ENCODE data around the gene RNF223. TPM values are rescaled to one million over a fixed set of nuclear protein-coding genes. Genes with fewer than 3 reads are reported as not detected.
A peak's percentile ranks its signal among the peaks of the same experiment; 100 is the strongest.
"Not testable (repeated sequence)": the region's sequence is repeated elsewhere in the genome, so short reads cannot be mapped to it uniquely, and the experiment has no call there.

Gene RNF223
- total and polyA plus RNA-seq, 2 donors, result 0.05 to 0.37 TPM

- H3K27ac ChIP-seq (ENCODE audit: low read depth in 1 of 2, low read length in 1 of 2), result peak overlapping the region in 1 of 2 donors; percentile 8
- H3K27me3 ChIP-seq (ENCODE audit: control insufficient read depth in 2 of 2, insufficient read depth in 1 of 2, low read length in 1 of 2), result peaks cover 52 to 71% of the 10 kb centered on the region in 2 donors
- peak overlapping the region; percentile 14 to 67 for H3K4me3 ChIP-seq (ENCODE audit: low read length in 2 of 2)
- H3K36me3 ChIP-seq (ENCODE audit: control insufficient read depth in 2 of 2, insufficient read depth in 2 of 2, low read length in 1 of 2), result no peaks in the 10 kb centered on the region
- WGBS, result 2% methylated on average over 48 of the region's 48 CpGs
- DNase-seq (ENCODE audit: low read depth in 6 of 9, low spot score in 9 of 9), result peak in 1 of 9 donors; percentile 25
- H3K9me3 ChIP-seq (ENCODE audit: control insufficient read depth in 2 of 2, insufficient read depth in 1 of 2, low read length in 1 of 2), result peaks cover 0 to 2% of the 10 kb centered on the region in 2 donors
- H3K4me1 ChIP-seq (ENCODE audit: control insufficient read depth in 2 of 2, insufficient read depth in 2 of 2, low read length in 2 of 2), result peaks cover 0 to 17% of the 10 kb centered on the region in 2 donors
Measured at GRCh38 chr1:1058921-1059493, 15.1 kb downstream of the RNF223 start.

DNA sequence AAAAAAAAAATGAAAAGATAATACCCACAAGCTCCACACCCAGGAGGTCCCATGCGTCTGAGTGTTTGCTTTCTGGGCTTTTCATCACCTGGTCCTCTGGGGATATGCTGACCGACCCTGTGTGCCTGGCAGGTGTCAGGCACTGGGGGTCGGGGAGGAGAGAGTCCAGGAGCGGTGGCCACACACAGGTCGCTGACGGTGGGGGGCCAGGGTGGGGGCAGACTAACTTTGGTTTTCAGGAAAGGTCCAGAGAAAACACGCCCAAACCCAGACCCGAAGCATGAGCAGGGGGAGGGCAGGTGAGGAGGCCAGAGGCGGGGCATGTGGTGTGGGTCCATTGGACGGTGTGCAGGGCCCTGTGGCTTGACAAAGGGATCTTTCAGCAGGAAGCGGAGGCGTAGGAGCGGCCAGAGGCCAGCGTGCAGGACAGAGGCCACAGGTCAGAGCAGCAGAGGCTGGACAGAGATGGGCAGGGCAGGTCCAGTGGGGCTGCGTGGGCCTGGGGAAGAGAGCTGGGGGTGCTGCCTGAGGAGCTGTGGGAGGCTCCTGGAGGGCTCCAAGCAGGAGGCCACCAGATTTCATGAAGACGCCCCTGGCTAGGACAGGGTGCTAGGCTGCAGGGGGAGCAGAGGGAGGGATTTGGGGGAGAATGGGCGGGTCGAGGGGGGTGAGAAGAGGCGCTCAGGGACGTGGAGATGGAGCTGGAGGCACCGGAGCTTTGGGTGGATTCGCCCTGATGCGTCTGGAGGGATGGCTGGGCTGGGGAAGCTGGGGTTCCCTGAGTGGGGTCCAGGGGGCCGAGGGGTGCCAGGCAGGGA is 15.8 kb downstream of the RNF223 start:
- DNase-seq (ENCODE audit: low read depth in 6 of 9, low spot score in 9 of 9), result no peak
- peaks cover 50 to 64% of the 10 kb centered on the region in 2 donors for H3K27me3 ChIP-seq (ENCODE audit: control insufficient read depth in 2 of 2, insufficient read depth in 1 of 2, low read length in 1 of 2)

GRCh38 chr1:1057769-1058087 is 16.4 kb downstream of the RNF223 start:
- not testable (repeated sequence) for H3K36me3 ChIP-seq (ENCODE audit: control insufficient read depth in 2 of 2, insufficient read depth in 2 of 2, low read length in 1 of 2); DNase-seq (ENCODE audit: low read depth in 6 of 9, low spot score in 9 of 9); H3K27ac ChIP-seq (ENCODE audit: low read depth in 1 of 2, low read length in 1 of 2); H3K4me3 ChIP-seq (ENCODE audit: low read length in 2 of 2); H3K9me3 ChIP-seq (ENCODE audit: control insufficient read depth in 2 of 2, insufficient read depth in 1 of 2, low read length in 1 of 2)
- WGBS, result 84% methylated on average over 15 of the region's 15 CpGs
- peaks cover 0 to 13% of the 10 kb centered on the region in 2 donors for H3K4me1 ChIP-seq (ENCODE audit: control insufficient read depth in 2 of 2, insufficient read depth in 2 of 2, low read length in 2 of 2)
- H3K27me3 ChIP-seq (ENCODE audit: control insufficient read depth in 2 of 2, insufficient read depth in 1 of 2, low read length in 1 of 2), result peaks cover 44 to 59% of the 10 kb centered on the region in 2 donors

More for the DNA sequence above, 15.8 kb downstream of the RNF223 start:
- H3K4me3 ChIP-seq (ENCODE audit: low read length in 2 of 2), result no peak overlapping the region
- WGBS, result 40% methylated on average over 24 of the region's 24 CpGs
- no peak overlapping the region for H3K27ac ChIP-seq (ENCODE audit: low read depth in 1 of 2, low read length in 1 of 2)
- peaks cover 0 to 14% of the 10 kb centered on the region in 2 donors for H3K4me1 ChIP-seq (ENCODE audit: control insufficient read depth in 2 of 2, insufficient read depth in 2 of 2, low read length in 2 of 2)
- H3K9me3 ChIP-seq (ENCODE audit: control insufficient read depth in 2 of 2, insufficient read depth in 1 of 2, low read length in 1 of 2), result peaks cover 0 to 2% of the 10 kb centered on the region in 2 donors
- no peaks in the 10 kb centered on the region for H3K36me3 ChIP-seq (ENCODE audit: control insufficient read depth in 2 of 2, insufficient read depth in 2 of 2, low read length in 1 of 2)

DNA sequence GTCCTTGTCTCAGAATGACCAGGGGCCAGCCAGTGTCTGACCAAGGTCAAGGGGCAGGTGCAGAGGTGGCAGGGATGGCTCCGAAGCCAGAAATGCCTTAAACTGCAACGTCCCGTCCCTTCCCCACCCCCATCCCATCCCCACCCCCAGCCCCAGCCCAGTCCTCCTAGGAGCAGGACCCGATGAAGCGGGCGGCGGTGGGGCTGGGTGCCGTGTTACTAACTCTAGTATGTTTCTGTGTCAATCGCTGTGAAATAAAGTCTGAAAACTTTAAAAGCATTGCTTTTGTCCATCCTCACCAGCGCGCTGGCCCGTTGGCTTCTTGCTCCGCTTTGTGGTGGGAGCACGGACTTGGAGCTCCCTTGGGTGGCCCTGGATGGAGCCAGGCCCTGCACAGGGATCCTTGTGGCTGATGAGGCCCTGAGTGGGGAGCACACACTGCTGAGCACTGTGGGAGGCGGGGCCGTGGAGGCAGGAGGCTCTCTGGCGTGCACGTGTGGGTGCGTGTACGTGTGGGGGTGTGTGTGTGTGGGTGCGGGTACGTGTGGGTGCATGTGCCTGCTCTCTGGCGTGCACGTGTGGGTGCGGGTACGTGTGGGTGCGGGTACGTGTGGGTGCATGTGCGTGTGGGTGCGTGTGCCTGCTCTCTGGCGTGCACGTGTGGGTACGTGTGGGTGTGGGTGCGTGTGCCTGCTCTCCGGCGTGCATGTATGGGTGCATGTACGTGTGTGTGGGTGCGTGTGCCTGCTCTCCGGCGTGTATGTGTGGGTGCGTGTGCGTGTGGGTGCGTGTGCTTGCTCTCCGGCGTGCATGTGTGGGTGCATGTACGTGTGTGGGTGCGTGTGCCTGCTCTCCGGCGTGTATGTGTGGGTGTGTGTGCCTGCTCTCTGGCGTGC is 18.0 kb downstream of the RNF223 start:
- Histone ChIP-seq H3K27ac (ENCODE audit: low read depth in 1 of 2, low read length in 1 of 2) (no peak overlapping the region), H3K4me3 (ENCODE audit: low read length in 2 of 2) (no peak overlapping the region), H3K27me3 (ENCODE audit: control insufficient read depth in 2 of 2, insufficient read depth in 1 of 2, low read length in 1 of 2) (peaks cover 29 to 43% of the 10 kb centered on the region in 2 donors), H3K36me3 (ENCODE audit: control insufficient read depth in 2 of 2, insufficient read depth in 2 of 2, low read length in 1 of 2) (no peaks in the 10 kb centered on the region), H3K9me3 (ENCODE audit: control insufficient read depth in 2 of 2, insufficient read depth in 1 of 2, low read length in 1 of 2) (peaks cover 0 to 2% of the 10 kb centered on the region in 2 donors), H3K4me1 (ENCODE audit: control insufficient read depth in 2 of 2, insufficient read depth in 2 of 2, low read length in 2 of 2) (peaks cover 0 to 13% of the 10 kb centered on the region in 2 donors)
- DNase-seq (ENCODE audit: low read depth in 6 of 9, low spot score in 9 of 9), result no peak
- 91% methylated on average over 50 of the region's 50 CpGs for WGBS

GRCh38 chr1:1054971-1055370 is 19.1 kb downstream of the RNF223 start:
- DNase-seq (ENCODE audit: low read depth in 6 of 9, low spot score in 9 of 9), result no peak
- Histone ChIP-seq H3K4me3 (ENCODE audit: low read length in 2 of 2) (no peak overlapping the region), H3K27me3 (ENCODE audit: control insufficient read depth in 2 of 2, insufficient read depth in 1 of 2, low read length in 1 of 2) (peaks cover 20 to 32% of the 10 kb centered on the region in 2 donors), H3K27ac (ENCODE audit: low read depth in 1 of 2, low read length in 1 of 2) (no peak overlapping the region), H3K36me3 (ENCODE audit: control insufficient read depth in 2 of 2, insufficient read depth in 2 of 2, low read length in 1 of 2) (no peaks in the 10 kb centered on the region), H3K9me3 (ENCODE audit: control insufficient read depth in 2 of 2, insufficient read depth in 1 of 2, low read length in 1 of 2) (peaks cover 0 to 2% of the 10 kb centered on the region in 2 donors), H3K4me1 (ENCODE audit: control insufficient read depth in 2 of 2, insufficient read depth in 2 of 2, low read length in 2 of 2) (peaks cover 0 to 13% of the 10 kb centered on the region in 2 donors)
- WGBS, result 94% methylated on average over 23 of the region's 23 CpGs

DNA sequence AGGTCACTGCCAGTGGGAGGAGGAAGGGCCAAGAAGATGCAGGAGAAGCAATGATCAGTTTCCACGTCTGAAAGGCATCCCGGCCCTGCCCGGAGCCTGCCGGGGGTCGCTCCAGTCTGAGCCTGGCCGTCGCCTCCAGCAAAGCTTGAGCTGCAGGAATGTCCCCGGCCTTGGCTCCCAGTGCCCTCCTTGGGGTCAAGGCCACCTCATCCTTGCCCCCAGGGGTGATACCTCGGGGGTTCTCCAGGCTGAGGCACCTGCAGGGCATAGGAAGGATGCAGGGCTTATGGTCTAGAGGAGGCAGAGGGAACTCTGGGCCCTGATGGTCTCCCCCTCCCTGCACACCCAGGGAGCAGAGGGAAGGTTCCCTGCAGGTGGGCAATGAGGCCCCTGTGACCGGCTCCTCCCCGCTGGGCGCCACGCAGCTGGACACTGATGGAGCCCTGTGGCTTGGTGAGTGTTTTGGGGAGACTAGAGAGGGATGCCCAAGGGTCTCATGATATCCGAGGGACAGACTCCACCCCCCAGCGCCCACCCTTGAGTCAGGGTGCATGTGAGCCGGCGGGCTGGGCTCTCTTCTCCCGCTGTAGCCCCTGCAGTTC is 19.9 kb downstream of the RNF223 start:
- DNase-seq (ENCODE audit: low read depth in 6 of 9, low spot score in 9 of 9), result no peak
- Histone ChIP-seq H3K4me3 (ENCODE audit: low read length in 2 of 2) (no peak overlapping the region), H3K36me3 (ENCODE audit: control insufficient read depth in 2 of 2, insufficient read depth in 2 of 2, low read length in 1 of 2) (no peaks in the 10 kb centered on the region), H3K27me3 (ENCODE audit: control insufficient read depth in 2 of 2, insufficient read depth in 1 of 2, low read length in 1 of 2) (peaks cover 14 to 26% of the 10 kb centered on the region in 2 donors), H3K27ac (ENCODE audit: low read depth in 1 of 2, low read length in 1 of 2) (no peak overlapping the region), H3K4me1 (ENCODE audit: control insufficient read depth in 2 of 2, insufficient read depth in 2 of 2, low read length in 2 of 2) (peaks cover 0 to 9% of the 10 kb centered on the region in 2 donors), H3K9me3 (ENCODE audit: control insufficient read depth in 2 of 2, insufficient read depth in 1 of 2, low read length in 1 of 2) (peaks cover 0 to 4% of the 10 kb centered on the region in 2 donors)
- 97% methylated on average over 18 of the region's 18 CpGs for WGBS

DNA sequence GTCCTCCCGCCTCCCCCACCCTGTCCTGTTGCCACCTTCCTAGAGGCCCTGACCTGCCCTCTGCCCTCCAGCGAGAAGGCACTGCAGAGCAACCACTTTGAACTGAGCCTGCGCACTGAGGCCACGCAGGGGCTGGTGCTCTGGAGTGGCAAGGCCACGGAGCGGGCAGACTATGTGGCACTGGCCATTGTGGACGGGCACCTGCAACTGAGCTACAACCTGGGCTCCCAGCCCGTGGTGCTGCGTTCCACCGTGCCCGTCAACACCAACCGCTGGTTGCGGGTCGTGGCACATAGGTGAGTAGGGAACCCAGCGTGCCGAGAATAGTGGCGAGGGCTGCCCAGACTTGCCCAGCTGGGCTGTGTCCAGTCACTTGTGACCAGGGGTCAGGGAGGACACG is 20.4 kb downstream of the RNF223 start:
- Histone ChIP-seq H3K4me3 (ENCODE audit: low read length in 2 of 2) (no peak overlapping the region), H3K27me3 (ENCODE audit: control insufficient read depth in 2 of 2, insufficient read depth in 1 of 2, low read length in 1 of 2) (peaks cover 9 to 21% of the 10 kb centered on the region in 2 donors), H3K9me3 (ENCODE audit: control insufficient read depth in 2 of 2, insufficient read depth in 1 of 2, low read length in 1 of 2) (peaks cover 0 to 4% of the 10 kb centered on the region in 2 donors), H3K4me1 (ENCODE audit: control insufficient read depth in 2 of 2, insufficient read depth in 2 of 2, low read length in 2 of 2) (peaks cover 0 to 4% of the 10 kb centered on the region in 2 donors), H3K27ac (ENCODE audit: low read depth in 1 of 2, low read length in 1 of 2) (no peak overlapping the region), H3K36me3 (ENCODE audit: control insufficient read depth in 2 of 2, insufficient read depth in 2 of 2, low read length in 1 of 2) (no peaks in the 10 kb centered on the region)
- no peak for DNase-seq (ENCODE audit: low read depth in 6 of 9, low spot score in 9 of 9)
- 98% methylated on average over 18 of the region's 18 CpGs for WGBS

GRCh38 chr1:1053022-1053421 is 21.1 kb downstream of the RNF223 start:
- H3K9me3 ChIP-seq (ENCODE audit: control insufficient read depth in 2 of 2, insufficient read depth in 1 of 2, low read length in 1 of 2), result peaks cover 0 to 4% of the 10 kb centered on the region in 2 donors
- no peak overlapping the region for H3K4me3 ChIP-seq (ENCODE audit: low read length in 2 of 2)
- WGBS, result 96% methylated on average over 15 of the region's 15 CpGs
- no peak for DNase-seq (ENCODE audit: low read depth in 6 of 9, low spot score in 9 of 9)
- no peaks in the 10 kb centered on the region for H3K36me3 ChIP-seq (ENCODE audit: control insufficient read depth in 2 of 2, insufficient read depth in 2 of 2, low read length in 1 of 2)
- H3K27me3 ChIP-seq (ENCODE audit: control insufficient read depth in 2 of 2, insufficient read depth in 1 of 2, low read length in 1 of 2), result peaks cover 2 to 14% of the 10 kb centered on the region in 2 donors
- no peaks in the 10 kb centered on the region for H3K4me1 ChIP-seq (ENCODE audit: control insufficient read depth in 2 of 2, insufficient read depth in 2 of 2, low read length in 2 of 2)
- H3K27ac ChIP-seq (ENCODE audit: low read depth in 1 of 2, low read length in 1 of 2), result no peak overlapping the region
